GM19193 (cell line): ENCODE data around the gene OR52H1.

Source experiments
- POLR2A ChIP-seq: IDR thresholded peaks from 4 replicates; pipeline ENCODE4 v1.6.1; 2011; ENCODE audit not compliant: insufficient read depth, insufficient read length; ENCODE audit errors: extremely low read depth

The OR52H1 gene

DNA sequence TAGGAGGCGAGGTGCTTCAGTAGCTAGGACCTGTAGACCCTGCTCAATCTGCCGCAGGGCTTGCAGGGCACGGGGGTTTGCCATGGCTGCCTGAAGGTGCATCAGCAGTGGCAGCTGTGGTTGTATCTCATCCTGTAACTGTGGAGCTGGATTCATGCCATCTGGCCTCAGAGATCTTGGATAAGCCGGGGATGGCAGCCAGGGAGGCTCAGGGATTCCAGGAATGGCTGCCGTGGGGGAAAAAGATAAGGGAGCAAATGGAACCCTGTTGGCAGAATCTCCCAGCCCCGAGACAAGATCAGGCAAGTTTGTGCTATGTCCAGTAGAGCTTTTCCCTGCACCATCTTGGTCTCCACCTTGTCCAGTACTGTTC lies 40.4 kb downstream of the OR52H1 start:
- no peak for TF ChIP-seq POLR2A

DNA sequence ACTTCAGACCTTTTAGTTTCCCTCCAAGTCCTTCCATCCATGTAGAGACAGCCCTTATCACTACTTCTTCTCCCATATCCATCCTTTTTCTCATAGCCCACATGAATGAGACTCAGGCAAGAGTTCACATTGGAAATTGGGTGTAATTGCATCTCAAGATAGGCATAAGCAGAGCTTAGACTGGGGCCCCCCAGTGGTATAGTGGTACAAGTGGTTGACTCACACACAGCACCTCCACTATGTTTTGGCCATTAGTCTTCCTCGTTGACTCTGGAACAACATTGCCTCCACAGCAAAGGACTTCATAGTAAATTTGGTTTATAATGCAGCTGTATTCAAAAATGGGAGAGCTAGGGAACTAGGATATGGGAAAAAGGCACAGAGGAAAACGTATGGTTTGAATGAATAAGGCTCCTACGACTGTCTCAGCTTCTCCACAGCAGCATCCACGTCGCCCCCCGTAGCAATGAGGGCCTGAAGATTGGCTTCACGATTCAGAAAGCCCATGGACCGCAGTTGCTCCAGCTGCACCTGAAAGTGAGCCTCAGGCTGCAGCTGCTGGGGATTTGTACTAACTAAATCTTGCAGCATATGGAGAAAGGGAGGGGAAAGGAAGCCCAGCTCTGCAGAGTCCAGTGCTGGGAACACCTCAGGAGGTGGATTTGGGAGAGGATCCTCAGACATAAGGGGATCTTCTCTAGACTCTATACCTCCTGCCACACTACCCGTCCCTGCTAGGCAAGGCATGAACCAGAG lies 41.0 kb downstream of the OR52H1 start:
- no peak for TF ChIP-seq POLR2A

- TF ChIP-seq POLR2A = no peak
Observed at GRCh38 chr11:5505363-5506048, 42.8 kb downstream of the OR52H1 start.

- TF ChIP-seq POLR2A = no peak
Observed at GRCh38 chr11:5504403-5504921, 43.9 kb downstream of the OR52H1 start.

GRCh38 chr11:5500393-5500801 lies 47.9 kb downstream of the OR52H1 start:
- TF ChIP-seq POLR2A = no peak

DNA sequence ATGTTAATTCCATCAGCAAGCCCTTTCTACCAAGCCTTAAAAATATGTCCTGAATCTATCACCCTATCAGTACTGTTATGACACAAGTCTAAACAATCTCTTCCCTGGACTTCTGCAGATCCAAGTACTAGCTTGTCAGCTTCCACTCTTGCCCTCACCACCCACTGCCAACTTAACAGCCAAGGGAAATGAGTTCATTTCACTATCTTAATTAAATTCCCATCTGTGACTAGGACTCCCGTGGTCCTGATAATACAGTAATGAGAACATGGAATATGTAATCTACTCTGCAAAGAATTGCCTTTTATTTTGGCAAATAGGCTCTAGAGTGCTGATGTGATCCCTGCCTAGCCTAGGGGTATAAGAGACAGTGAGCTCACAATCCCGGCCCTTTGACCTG lies 48.7 kb downstream of the OR52H1 start:
- no peak for TF ChIP-seq POLR2A
